Heart left ventricle (tissue), 13 donors: ENCODE results near the gene RNU1-4.
"Not testable (repeated sequence)": the region's sequence is repeated elsewhere in the genome, so short reads cannot be mapped to it uniquely, and the experiment has no call there.

Source experiments
- POLR2A ChIP-seq, 2 donors: fragments of 450-650 bp; IDR thresholded peaks; one replicate each; pipeline ENCODE4 v1.6.1; 2017; ENCODE audit warnings: antibody characterized with exemption in 2 of 2, mild to moderate bottlenecking in 2 of 2, moderate library complexity in 2 of 2
- TF ChIP-seq, protein P1 (sequence below), 12 donors: fragments of 200-600 bp; sonication (generic) in 4 of 12; IDR thresholded peaks; one replicate each; pipeline versions ENCODE4 v1.5.0 to v1.8.0; 2018 to 2022; ENCODE audit warnings: antibody characterized with exemption in 12 of 12, mild to moderate bottlenecking in 5 of 12
- donor health status: ischemic (EF 13 %, LVEDD 7.1; RV severe dilation, severe dysfunction).
- donor health status: DM: no; HTN: yes; CAD: no.
- donor health status: DM: no; HTN: no; CAD: no.
- donor health status: ischemic (EF 25% LVEDD 6.9; RV normal size, moderate dysfunction).
- donor health status: ischemic (EF 25% LVEDD 5.7; RV mildly dilated, moderate dysfunction).
- donor health status: ischemic (EF 35%, LVEDD 5.7; RV mildly dilated, moderate dysfunction).
- donor health status: nonischemic (EF 11% LVEDD 7.7; RV severe dilation, severe dysfunction).
- donor health status: DM: yes; HTN: yes; CAD: no.
- donor health status: PGD.
- donor health status: ischemic (EF 29% LVEDD 5.4; RV normal size, mild dysfunction).
- donor health status: nonischemic (EF 23%, LVEDD 6.1; RV moderate dilation, normal function).

DNA sequence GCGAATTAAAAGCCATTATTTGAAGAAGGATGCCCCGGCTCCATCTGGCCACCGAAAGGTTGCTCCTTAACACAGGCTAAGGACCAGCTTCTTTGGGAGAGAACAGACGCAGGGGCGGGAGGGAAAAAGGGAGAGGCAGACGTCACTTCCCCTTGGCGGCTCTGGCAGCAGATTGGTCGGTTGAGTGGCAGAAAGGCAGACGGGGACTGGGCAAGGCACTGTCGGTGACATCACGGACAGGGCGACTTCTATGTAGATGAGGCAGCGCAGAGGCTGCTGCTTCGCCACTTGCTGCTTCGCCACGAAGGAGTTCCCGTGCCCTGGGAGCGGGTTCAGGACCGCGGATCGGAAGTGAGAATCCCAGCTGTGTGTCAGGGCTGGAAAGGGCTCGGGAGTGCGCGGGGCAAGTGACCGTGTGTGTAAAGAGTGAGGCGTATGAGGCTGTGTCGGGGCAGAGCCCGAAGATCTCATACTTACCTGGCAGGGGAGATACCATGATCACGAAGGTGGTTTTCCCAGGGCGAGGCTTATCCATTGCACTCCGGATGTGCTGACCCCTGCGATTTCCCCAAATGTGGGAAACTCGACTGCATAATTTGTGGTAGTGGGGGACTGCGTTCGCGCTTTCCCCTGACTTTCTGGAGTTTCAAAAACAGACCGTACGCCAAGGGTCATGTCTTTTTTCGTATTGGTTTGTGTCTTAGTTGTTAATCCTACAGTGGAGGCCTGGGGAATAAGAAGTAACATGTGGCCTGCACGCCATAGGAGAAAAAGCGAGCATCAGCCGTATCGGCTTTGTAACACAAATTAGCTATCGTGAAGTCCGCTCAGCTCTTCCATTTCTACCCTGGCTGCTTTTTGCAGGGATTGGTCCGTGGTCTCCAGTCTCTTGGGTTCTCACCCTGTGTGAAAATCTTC, at the start of gene RNU1-4:
- TF ChIP-seq, protein P1, sequence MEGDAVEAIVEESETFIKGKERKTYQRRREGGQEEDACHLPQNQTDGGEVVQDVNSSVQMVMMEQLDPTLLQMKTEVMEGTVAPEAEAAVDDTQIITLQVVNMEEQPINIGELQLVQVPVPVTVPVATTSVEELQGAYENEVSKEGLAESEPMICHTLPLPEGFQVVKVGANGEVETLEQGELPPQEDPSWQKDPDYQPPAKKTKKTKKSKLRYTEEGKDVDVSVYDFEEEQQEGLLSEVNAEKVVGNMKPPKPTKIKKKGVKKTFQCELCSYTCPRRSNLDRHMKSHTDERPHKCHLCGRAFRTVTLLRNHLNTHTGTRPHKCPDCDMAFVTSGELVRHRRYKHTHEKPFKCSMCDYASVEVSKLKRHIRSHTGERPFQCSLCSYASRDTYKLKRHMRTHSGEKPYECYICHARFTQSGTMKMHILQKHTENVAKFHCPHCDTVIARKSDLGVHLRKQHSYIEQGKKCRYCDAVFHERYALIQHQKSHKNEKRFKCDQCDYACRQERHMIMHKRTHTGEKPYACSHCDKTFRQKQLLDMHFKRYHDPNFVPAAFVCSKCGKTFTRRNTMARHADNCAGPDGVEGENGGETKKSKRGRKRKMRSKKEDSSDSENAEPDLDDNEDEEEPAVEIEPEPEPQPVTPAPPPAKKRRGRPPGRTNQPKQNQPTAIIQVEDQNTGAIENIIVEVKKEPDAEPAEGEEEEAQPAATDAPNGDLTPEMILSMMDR (IDR thresholded peaks at IDR 0.05) = not testable (repeated sequence)
- not testable (repeated sequence) for TF ChIP-seq POLR2A (IDR thresholded peaks at IDR 0.05)
